HEK293 (cell line): ENCODE data around the gene AP1G2.

ENCODE experiments used
- BCL11A ChIP-seq: fragments of 450-650 bp; formaldehyde crosslinking; IDR thresholded peaks from 2 replicates; pipeline ENCODE4 v1.5.1; 2016; ENCODE audit warnings: low read depth, missing biosample characterization, missing genetic modification characterization
- ZBTB21 ChIP-seq: fragments of 450-650 bp; formaldehyde crosslinking; IDR thresholded peaks from 2 replicates; pipeline ENCODE4 v1.5.1; 2017; ENCODE audit warnings: missing biosample characterization, missing genetic modification characterization
- ZNF138 ChIP-seq: fragments of 450-650 bp; formaldehyde crosslinking; IDR thresholded peaks from 2 replicates; pipeline ENCODE4 v1.5.1; 2016; ENCODE audit warnings: missing biosample characterization, missing genetic modification characterization, borderline replicate concordance
- ZNF157 ChIP-seq: fragments of 450-650 bp; formaldehyde crosslinking; IDR thresholded peaks from 2 replicates; pipeline ENCODE4 v1.5.1; 2016; ENCODE audit warnings: missing biosample characterization, missing genetic modification characterization
- ZNF239 ChIP-seq: fragments of 450-650 bp; formaldehyde crosslinking; IDR thresholded peaks from 2 replicates; pipeline ENCODE4 v1.5.1; 2016; ENCODE audit warnings: missing biosample characterization, missing genetic modification characterization
- ZNF324 ChIP-seq: fragments of 450-650 bp; formaldehyde crosslinking; IDR thresholded peaks from 2 replicates; pipeline ENCODE4 v1.5.1; 2016; ENCODE audit warnings: missing biosample characterization, missing genetic modification characterization
- ZNF366 ChIP-seq: fragments of 450-650 bp; formaldehyde crosslinking; conservative IDR thresholded peaks from 2 replicates; pipeline ENCODE4 v1.5.1; 2016; ENCODE audit warnings: missing biosample characterization, missing genetic modification characterization
- ZNF777 ChIP-seq: fragments of 450-650 bp; formaldehyde crosslinking; IDR thresholded peaks from 2 replicates; pipeline ENCODE4 v1.5.1; 2017; ENCODE audit warnings: missing biosample characterization, missing genetic modification characterization, borderline replicate concordance
- TF ChIP-seq, protein P1 (sequence below): fragments of 450-650 bp; formaldehyde crosslinking; IDR thresholded peaks from 2 replicates; pipeline ENCODE4 v1.5.1; 2016; ENCODE audit warnings: missing biosample characterization, missing genetic modification characterization
- TF ChIP-seq, protein P2 (sequence below): fragments of 450-650 bp; formaldehyde crosslinking; IDR thresholded peaks from 2 replicates; pipeline ENCODE4 v1.5.1; 2016; ENCODE audit warnings: missing biosample characterization, missing genetic modification characterization
- TF ChIP-seq, protein P3 (sequence below): fragments of 450-650 bp; formaldehyde crosslinking; IDR thresholded peaks from 2 replicates; pipeline ENCODE4 v1.5.1; 2016; ENCODE audit warnings: missing biosample characterization, missing genetic modification characterization, low read depth
- TF ChIP-seq, protein P4 (sequence below): fragments of 450-650 bp; IDR thresholded peaks from 2 replicates; pipeline ENCODE4 v1.5.1; 2018; ENCODE audit warnings: missing biosample characterization, mild to moderate bottlenecking, missing genetic modification characterization

DNA sequence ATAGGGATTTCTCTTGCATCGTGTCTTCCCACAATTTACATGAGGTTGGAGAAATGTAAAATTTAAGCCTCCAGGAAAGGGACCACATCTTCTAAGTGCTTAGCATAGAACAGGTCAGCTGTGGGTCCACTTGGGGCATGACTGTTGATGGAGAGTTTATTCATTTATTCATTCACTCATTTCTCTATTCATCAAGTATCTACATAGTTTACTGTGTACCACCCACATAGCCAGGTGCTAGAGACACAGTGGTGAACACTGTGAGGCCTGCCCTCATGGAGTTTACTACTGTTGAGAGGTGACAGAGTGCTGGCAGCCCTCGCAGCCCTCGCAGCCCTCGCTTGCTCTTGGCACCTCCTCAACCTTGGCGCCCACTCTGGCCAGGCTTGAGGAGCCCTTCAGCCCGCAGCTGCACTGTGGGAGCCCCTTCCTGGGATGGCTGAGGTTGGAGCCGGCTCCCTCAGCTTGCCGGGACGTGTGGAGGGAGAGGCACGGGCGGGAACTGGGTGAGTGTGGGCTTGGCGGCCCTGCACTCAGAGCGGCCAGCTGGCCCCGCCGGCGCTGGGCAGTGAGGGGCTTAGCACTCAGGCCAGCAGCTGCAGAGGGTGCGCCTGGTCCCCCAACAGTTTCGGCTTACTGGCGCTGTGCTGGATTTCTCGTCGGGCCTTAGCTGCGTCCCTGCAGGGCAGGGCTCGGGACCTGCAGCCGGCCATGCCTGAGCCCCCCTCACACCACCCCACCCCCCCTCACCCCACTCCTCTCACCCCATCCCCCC, 12.7 kb upstream of the AP1G2 start:
- no peak for TF ChIP-seq ZNF366 (tag by site-specific recombination)
- no peak for TF ChIP-seq ZBTB21 (tag by site-specific recombination)
- TF ChIP-seq ZNF324 (tag by site-specific recombination) = no peak
- TF ChIP-seq, protein P1, sequence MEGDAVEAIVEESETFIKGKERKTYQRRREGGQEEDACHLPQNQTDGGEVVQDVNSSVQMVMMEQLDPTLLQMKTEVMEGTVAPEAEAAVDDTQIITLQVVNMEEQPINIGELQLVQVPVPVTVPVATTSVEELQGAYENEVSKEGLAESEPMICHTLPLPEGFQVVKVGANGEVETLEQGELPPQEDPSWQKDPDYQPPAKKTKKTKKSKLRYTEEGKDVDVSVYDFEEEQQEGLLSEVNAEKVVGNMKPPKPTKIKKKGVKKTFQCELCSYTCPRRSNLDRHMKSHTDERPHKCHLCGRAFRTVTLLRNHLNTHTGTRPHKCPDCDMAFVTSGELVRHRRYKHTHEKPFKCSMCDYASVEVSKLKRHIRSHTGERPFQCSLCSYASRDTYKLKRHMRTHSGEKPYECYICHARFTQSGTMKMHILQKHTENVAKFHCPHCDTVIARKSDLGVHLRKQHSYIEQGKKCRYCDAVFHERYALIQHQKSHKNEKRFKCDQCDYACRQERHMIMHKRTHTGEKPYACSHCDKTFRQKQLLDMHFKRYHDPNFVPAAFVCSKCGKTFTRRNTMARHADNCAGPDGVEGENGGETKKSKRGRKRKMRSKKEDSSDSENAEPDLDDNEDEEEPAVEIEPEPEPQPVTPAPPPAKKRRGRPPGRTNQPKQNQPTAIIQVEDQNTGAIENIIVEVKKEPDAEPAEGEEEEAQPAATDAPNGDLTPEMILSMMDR = no peak
- no peak for TF ChIP-seq ZNF138 (tag by site-specific recombination)
- no peak for TF ChIP-seq ZNF777 (tag by site-specific recombination)
- TF ChIP-seq BCL11A (tag by site-specific recombination) = no peak
- TF ChIP-seq ZNF239 = no peak
- TF ChIP-seq ZNF157 = no peak
- TF ChIP-seq, protein P2, sequence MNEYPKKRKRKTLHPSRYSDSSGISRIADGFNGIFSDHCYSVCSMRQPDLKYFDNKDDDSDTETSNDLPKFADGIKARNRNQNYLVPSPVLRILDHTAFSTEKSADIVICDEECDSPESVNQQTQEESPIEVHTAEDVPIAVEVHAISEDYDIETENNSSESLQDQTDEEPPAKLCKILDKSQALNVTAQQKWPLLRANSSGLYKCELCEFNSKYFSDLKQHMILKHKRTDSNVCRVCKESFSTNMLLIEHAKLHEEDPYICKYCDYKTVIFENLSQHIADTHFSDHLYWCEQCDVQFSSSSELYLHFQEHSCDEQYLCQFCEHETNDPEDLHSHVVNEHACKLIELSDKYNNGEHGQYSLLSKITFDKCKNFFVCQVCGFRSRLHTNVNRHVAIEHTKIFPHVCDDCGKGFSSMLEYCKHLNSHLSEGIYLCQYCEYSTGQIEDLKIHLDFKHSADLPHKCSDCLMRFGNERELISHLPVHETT (tag by site-specific recombination) = no peak
- TF ChIP-seq, protein P3, sequence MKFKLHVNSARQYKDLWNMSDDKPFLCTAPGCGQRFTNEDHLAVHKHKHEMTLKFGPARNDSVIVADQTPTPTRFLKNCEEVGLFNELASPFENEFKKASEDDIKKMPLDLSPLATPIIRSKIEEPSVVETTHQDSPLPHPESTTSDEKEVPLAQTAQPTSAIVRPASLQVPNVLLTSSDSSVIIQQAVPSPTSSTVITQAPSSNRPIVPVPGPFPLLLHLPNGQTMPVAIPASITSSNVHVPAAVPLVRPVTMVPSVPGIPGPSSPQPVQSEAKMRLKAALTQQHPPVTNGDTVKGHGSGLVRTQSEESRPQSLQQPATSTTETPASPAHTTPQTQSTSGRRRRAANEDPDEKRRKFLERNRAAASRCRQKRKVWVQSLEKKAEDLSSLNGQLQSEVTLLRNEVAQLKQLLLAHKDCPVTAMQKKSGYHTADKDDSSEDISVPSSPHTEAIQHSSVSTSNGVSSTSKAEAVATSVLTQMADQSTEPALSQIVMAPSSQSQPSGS (tag by site-specific recombination) = no peak
- TF ChIP-seq, protein P4, sequence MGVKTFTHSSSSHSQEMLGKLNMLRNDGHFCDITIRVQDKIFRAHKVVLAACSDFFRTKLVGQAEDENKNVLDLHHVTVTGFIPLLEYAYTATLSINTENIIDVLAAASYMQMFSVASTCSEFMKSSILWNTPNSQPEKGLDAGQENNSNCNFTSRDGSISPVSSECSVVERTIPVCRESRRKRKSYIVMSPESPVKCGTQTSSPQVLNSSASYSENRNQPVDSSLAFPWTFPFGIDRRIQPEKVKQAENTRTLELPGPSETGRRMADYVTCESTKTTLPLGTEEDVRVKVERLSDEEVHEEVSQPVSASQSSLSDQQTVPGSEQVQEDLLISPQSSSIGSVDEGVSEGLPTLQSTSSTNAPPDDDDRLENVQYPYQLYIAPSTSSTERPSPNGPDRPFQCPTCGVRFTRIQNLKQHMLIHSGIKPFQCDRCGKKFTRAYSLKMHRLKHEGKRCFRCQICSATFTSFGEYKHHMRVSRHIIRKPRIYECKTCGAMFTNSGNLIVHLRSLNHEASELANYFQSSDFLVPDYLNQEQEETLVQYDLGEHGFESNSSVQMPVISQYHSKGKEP (tag by site-specific recombination) = no peak
